ENCODE measurements around the gene RNF167.
A peak's percentile ranks its signal among the peaks of the same experiment; 100 is the strongest.

The RNF167 gene

GRCh38 chr17:4958102-4958501, 18.0 kb downstream of the RNF167 start:
- DNase-seq: no peak

DNA sequence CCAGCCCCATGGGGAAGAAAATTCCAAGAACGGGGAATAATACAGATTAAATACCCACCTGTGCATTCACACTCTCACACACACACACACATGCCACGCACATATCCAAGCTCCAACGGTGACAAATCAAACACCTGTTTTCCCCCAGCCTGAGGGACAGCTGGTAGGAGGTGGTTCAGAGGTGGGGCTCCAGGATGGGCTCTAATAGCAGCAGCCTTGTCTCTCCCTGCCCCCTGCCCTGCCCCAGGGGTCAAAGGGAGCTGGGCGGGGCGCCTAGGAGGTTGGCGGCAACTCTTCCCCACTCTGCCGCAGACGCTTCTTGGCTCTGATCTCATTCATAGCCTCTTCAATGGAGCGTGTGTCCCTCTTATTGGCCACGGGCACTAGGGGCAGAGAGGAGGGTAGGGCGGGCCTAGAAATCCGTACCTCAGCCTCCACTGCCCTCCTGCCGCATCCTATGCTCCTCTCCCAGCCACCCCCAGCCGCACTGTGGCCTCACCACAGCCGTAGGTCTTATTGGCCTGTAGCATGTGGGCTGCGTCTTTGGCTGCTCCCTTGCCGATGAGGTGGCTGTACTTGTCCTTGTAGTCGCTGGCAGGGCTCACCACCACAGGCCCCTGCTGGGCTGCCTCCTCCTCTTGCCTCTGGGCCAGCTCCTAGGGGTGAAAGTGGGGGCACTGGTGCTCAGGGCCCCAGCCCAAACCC, 19.3 kb downstream of the RNF167 start:
- DNase-seq: no peak

GRCh38 chr17:4960279-4960922, 20.3 kb downstream of the RNF167 start:
- no peak for DNase-seq

DNA sequence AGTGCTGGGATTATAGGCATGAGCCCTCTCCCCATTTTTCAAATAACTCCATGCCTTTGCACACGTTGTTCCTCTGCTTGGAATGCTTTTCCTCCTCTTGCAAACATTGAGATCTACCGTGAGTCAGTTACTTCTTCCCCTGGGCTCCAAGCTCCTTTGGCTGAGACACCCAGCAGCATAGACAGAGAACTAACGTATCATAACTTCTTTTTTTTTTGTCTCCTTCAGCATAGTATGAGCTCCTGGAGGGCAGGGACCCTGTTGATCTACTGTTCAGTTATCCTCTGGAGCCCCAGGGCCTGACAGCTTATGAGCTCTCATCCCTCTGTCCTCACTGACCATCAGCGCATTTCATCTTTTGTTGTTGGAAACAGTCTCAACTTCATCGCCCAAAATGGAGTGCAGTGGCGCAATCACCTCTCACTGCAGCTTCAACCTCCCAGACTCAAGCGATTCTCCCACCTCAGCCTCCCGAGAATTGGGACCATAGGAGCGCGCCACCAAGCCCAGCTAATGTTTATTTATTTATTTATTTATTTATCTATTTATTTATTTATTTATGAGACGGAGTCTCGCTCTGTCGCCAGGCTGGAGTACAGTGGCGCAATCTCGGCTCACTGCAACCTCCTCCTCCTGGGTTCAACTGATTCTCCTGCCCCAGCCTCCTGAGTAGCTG, 25.4 kb downstream of the RNF167 start:
- DNase-seq: no peak

- DNase-seq: peak; percentile 98 to 99
Measured at GRCh38 chr17:4966844-4967538, 26.9 kb downstream of the RNF167 start.

DNA sequence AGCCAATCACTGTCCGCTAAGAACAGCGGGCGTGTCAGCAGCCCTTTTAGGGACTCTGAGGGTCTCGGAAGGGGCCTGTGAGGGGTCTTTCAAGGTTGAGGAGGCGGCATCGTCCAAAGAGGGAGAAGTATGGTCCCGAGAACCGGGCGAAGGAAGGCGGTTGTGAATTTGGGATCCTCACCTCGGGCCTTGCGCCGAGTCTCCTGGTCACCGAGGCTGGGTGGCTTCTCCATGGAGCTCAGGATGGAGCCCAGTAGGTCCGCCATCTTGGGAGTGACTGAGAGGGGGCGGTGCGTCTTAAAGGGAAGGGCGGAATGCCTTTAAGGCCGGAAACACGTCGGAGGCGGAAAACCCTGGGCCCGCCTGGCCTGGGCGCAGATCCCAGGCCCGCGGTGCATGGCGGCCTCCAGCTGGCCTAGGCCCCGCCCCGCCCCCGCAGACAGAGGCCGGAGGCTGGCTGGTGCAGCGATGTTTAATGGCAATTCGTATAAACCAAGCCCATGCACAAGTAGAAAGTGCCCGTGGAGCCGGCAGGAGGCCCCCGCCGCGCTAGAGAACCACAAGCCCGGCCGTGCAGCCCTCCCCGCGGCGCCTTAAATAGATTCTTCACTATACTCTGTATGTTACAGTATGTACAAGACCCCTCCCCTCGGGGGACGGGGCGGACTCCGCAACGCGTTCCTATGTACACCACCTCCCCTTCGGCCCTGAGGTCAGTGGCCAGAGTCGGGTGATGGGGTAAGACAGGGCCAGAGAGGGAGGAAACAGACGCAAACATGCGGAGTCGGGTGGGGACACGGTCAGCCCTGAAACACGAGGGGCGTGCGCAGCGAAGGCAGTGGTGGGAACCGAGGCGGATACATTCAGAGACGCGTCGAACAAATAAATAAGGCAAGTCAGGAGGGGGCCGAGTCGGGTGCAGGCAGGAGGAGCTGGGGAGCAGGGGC, 27.7 kb downstream of the RNF167 start, which contains the start of gene SPAG7:
Gene SPAG7 (minus strand): TSS at position 279 of the 947 bp plus-strand sequence. CDS start 13 bp downstream, at position 266.
- DNase-seq: peak; percentile 94 to 96

DNA sequence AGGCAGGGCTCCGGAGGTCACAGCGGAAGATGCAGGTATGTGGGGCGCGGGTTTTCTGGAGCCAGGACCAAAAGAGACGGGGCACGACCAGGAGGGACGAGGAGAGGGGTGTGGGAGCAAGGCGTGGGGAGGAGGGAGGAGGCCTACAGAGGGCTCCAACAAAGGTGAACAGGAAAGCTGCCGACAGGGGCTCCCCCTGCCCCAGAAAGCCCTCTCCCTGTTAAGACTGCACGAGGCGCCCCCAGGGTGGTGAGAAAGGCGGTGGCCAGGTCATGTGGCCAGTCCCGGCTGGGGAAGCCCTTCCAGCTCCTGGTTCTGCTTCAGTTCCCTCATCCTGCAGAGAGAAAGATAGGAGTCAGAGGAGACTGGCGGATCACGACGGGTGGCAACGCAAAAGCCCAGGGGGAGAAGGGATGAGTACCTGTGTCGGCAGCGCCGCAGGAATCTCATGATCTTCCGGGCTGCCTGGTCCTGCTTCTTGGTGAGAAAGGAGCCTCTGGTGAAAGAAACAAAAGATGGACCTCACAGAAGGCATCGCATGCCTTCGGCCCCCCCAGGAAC, 28.5 kb downstream of the RNF167 start:
- DNase-seq: no peak

DNA sequence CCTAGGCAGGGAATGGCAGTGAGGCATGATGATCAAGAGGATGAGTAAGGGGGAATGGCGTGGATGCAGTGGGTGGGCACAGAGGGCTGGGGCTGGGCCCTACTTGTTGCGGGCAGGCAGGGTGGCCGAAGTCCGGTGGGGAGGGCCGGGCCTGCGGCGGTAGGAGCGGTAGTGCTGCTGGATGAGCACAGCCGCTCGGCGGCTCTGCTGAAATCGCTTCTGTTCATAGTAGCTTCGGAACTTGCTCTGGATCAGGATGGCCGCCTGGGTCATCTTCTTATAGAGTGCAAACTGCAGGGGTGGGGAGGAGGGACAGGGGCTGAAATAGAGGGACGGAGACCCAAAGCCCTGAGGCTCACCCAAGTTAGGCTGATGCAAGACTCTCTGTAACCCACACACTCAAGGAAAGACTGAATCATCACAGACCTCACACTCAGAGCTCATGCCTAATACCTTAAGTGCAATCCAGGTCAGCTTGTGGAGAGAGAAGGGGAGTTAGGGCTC, 29.0 kb downstream of the RNF167 start:
- no peak for DNase-seq

DNA sequence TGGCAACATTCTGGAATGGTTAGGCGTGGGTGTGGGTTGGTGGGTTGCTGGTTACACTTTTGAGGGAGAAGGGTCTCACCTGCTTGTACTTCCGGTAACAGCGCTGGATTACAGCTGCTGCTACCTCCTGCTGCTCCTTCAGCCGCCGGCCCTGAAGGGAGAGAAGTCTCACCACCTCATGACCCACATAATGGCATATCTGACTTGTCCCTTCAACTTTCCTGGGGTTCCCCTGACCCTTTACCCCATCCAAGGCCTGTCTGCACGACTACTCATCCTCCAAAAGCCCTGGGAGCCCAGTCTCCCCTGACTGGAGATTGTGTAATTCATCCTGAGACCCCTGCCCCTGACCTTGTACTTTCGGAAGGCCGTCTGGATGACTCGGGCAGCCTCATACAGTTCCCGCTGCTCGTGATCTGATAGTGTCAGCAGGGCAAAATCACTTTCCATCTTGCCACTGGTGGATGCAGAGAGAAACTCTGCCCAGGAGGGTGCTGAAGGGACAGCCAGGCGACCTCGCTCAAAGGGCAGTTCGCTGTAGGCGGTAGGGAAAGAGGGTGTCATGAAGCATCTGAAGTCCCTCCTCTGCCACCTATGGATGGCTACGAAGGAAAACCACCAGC, 29.6 kb downstream of the RNF167 start:
- no peak for DNase-seq

DNA sequence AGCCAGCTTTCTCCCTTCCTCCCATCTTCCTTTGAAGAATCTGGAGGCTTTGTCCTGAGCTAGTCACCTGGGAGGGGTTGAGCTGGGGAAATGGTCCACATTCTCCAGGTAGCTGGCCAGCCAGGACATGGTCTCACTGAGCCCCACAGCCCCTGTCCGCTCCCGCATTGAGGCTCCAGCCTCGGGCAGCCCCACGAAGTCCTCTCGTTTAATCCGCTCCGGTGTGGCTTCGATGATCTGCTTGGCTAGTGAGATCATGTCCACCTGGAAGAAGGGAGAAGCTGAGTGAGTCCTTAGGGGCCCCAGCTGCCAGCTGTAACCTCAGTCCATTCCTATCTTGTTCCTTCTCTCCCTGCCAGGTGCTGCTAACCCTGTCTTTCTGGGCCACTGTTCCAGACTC, 30.2 kb downstream of the RNF167 start:
- no peak for DNase-seq

- DNase-seq: no peak
Measured at GRCh38 chr17:4971826-4972225, 31.8 kb downstream of the RNF167 start.

GRCh38 chr17:4972322-4972721, 32.3 kb downstream of the RNF167 start:
- DNase-seq: no peak

DNA sequence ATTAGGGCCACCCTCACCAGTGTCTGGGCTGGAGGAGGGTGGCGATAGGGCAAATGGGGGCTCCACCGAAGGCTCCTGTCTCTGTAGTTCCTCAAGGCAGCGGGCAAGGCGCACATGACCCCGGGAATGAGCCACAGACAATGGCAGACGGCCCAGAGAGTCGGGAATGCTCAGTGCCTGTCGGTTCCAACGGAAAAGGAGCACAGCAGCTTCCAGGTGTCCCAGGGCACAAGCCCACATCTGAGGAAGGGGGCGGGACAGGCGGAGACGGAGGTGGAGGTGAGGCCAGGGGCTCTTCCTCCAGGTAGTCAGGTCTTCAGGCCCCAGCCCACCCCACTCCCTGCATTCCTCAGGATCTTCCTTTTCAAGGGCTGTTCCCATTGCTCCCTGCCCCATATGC, 32.7 kb downstream of the RNF167 start:
- DNase-seq: no peak

GRCh38 chr17:4973256-4974114, 33.4 kb downstream of the RNF167 start:
- DNase-seq: no peak

- DNase-seq: no peak
Measured at GRCh38 chr17:4974115-4974670, 34.1 kb downstream of the RNF167 start.

DNA sequence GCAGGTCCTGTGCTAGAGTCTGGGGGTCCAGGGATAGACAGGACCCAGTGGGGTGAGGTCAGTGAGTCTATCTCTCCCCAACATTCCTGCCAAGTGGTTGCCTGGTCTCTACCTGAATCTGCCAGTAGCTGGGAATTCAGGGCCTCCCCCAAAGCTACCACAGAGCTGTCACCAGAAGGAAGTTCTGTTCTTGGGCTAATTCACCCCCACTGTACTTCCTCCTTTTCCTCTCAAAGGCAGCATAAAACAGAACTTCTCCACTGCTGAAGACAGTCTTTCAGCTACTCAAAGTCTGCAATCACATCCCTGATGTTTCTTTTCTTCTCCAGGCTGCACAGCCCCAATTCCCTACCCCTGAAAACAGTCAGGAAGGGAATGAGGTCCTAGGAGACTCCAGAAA, 38.7 kb downstream of the RNF167 start:
- DNase-seq: no peak

GRCh38 chr17:4980644-4981216, 40.7 kb downstream of the RNF167 start:
- DNase-seq: peak; percentile 29 to 77

DNA sequence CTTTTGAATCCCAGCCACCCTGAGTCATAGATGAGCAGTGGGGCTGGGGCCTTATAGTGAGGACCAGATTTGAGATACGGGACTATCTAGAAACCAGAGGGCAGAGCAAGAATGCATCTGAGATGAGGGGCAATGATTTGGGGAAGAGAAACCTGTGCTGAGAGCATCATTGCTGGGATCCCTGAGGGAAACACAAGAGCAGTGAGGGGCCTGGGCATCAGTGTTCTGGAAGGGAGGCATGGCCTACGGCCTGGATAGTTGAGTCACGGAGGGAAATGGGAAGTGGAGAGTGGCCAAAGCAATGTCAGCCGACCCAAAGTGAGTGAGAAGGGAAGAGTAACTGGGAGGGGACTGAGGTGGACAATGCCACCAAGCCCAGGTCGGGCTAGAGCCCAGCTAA, 42.2 kb downstream of the RNF167 start:
- DNase-seq: no peak

DNA sequence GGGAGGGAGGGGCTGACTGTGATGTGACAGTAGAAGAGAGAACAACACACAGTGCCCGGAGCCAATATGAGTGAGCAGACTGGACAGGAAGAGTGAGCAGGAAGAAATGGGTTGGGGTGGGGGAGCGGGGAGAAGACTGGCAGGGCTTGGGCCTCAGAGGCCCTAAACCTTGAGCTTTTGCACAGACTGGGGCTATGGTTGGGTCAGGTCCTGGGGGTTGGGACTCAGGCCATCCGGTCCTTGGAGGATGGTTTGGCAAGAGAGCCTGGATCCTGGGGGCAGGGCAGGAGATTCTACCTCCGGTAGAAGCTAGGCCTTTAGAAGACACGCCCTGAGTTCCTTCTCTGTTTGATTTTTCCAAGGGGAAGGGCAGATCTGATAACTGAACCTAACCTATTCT, 46.3 kb downstream of the RNF167 start:
- no peak for DNase-seq

Data from CD4-positive, alpha-beta T cell treated with Interleukin-1 beta for 1 hour (primary cell).